Activated T-cell treated with anti-CD3 and anti-CD28 coated beads, Interleukin-2, amount 50 U/mL, for 4 hours (primary cell): ENCODE data around the gene SLC3A2. TPM values are rescaled to one million over a fixed set of nuclear protein-coding genes. Genes with fewer than 3 reads are reported as not detected.
A peak's percentile ranks its signal among the peaks of the same experiment; 100 is the strongest.
"Not testable (repeated sequence)": the region's sequence is repeated elsewhere in the genome, so short reads cannot be mapped to it uniquely, and the experiment has no call there.

ENCODE experiments used
- ATAC-seq, 2 donors: fragments of 200-7000 bp; cut with Tn5 transposase; one replicate each; pipeline ENCODE4 v1.10.0; 2021
- DNase-seq: peaks from one replicate; pipeline ENCODE4 v3.0.0-alpha.2; 2020
- H3K27me3 Mint-ChIP-seq: one replicate; pipeline ENCODE4 v1.8.0; 2021; ENCODE audit warnings: low read depth, mixed read lengths
- H3K36me3 Mint-ChIP-seq: one replicate; pipeline ENCODE4 v1.8.0; 2022; ENCODE audit warnings: mixed read lengths; ENCODE audit not compliant: insufficient read depth
- H3K4me1 Mint-ChIP-seq: one replicate; pipeline ENCODE4 v1.8.0; 2021; ENCODE audit warnings: low read depth, mixed read lengths
- H3K4me3 Mint-ChIP-seq: one replicate; pipeline ENCODE4 v1.8.0; 2021; ENCODE audit warnings: mild to moderate bottlenecking, moderate library complexity, mixed read lengths
- H3K9me3 Mint-ChIP-seq: one replicate; pipeline ENCODE4 v1.8.0; 2021; ENCODE audit warnings: mixed read lengths
- total RNA-seq, 3 donors: library from RNA; stranded (reverse); gene quantifications; one replicate each; pipeline ENCODE4 v1.2.1, GENCODE V29; 2021

SLC3A2 gene
- total RNA-seq, 3 donors from 2014 or later = 580 to 683 (median 586) TPM

GRCh38 chr11:62858201-62858600 is 22.5 kb upstream of the SLC3A2 start:
- peak overlapping the region; percentile 97 for H3K4me3 Mint-ChIP-seq
- peaks cover 24% of the 10 kb centered on the region for H3K36me3 Mint-ChIP-seq
- H3K27me3 Mint-ChIP-seq = no peaks in the 10 kb centered on the region
- peaks cover 38% of the 10 kb centered on the region for H3K4me1 Mint-ChIP-seq
- DNase-seq (no peak), ATAC-seq (no peak)
- no peaks in the 10 kb centered on the region for H3K9me3 Mint-ChIP-seq

GRCh38 chr11:62859281-62859703 is 21.4 kb upstream of the SLC3A2 start:
- H3K9me3 Mint-ChIP-seq, DNase-seq, H3K27me3 Mint-ChIP-seq, ATAC-seq, H3K4me3 Mint-ChIP-seq: not testable (repeated sequence)
- Mint-ChIP-seq H3K36me3 (peaks cover 13% of the 10 kb centered on the region), H3K4me1 (peaks cover 28% of the 10 kb centered on the region)

GRCh38 chr11:62860835-62861563 is 19.7 kb upstream of the SLC3A2 start:
- ATAC-seq = no peak
- Mint-ChIP-seq H3K36me3 (no peaks in the 10 kb centered on the region), H3K4me1 (peaks cover 22% of the 10 kb centered on the region), H3K9me3 (no peaks in the 10 kb centered on the region), H3K4me3 (no peak overlapping the region), H3K27me3 (no peaks in the 10 kb centered on the region)
- DNase-seq = no peak

- H3K4me3 Mint-ChIP-seq, DNase-seq, H3K36me3 Mint-ChIP-seq, H3K27me3 Mint-ChIP-seq, H3K9me3 Mint-ChIP-seq, ATAC-seq: not testable (repeated sequence)
- peaks cover 17% of the 10 kb centered on the region for H3K4me1 Mint-ChIP-seq
These were observed 19.0 kb upstream of the SLC3A2 start for GRCh38 chr11:62861564-62862192.

GRCh38 chr11:62863687-62864335 is 16.9 kb upstream of the SLC3A2 start:
- DNase-seq = no peak
- Mint-ChIP-seq H3K4me3 (no peak overlapping the region), H3K27me3 (no peaks in the 10 kb centered on the region), H3K4me1 (peaks cover 8% of the 10 kb centered on the region), H3K9me3 (no peaks in the 10 kb centered on the region), H3K36me3 (no peaks in the 10 kb centered on the region)
- no peak for ATAC-seq

- Mint-ChIP-seq H3K27me3 (no peaks in the 10 kb centered on the region), H3K9me3 (no peaks in the 10 kb centered on the region), H3K4me1 (peaks cover 6% of the 10 kb centered on the region), H3K36me3 (no peaks in the 10 kb centered on the region), H3K4me3 (no peak overlapping the region)
- ATAC-seq (no peak), DNase-seq (no peak)
These were observed 15.1 kb upstream of the SLC3A2 start for GRCh38 chr11:62865635-62866034.

GRCh38 chr11:62874851-62875250 is 5.8 kb upstream of the SLC3A2 start:
- H3K4me1 Mint-ChIP-seq = peaks cover 7% of the 10 kb centered on the region
- DNase-seq = no peak
- H3K4me3 Mint-ChIP-seq = no peak overlapping the region
- H3K9me3 Mint-ChIP-seq = no peaks in the 10 kb centered on the region
- ATAC-seq = no peak
- H3K36me3 Mint-ChIP-seq = peaks cover 15% of the 10 kb centered on the region
- no peaks in the 10 kb centered on the region for H3K27me3 Mint-ChIP-seq

- no peak overlapping the region for H3K4me3 Mint-ChIP-seq
- DNase-seq (no peak), ATAC-seq (no peak)
- peaks cover 11% of the 10 kb centered on the region for H3K4me1 Mint-ChIP-seq
- peaks cover 18% of the 10 kb centered on the region for H3K36me3 Mint-ChIP-seq
- H3K9me3 Mint-ChIP-seq = no peaks in the 10 kb centered on the region
- H3K27me3 Mint-ChIP-seq = no peaks in the 10 kb centered on the region
These were observed 4.8 kb upstream of the SLC3A2 start for GRCh38 chr11:62875698-62876478.

GRCh38 chr11:62876712-62877111 is 4.0 kb upstream of the SLC3A2 start:
- ATAC-seq (no peak), DNase-seq (no peak)
- H3K27me3 Mint-ChIP-seq = no peaks in the 10 kb centered on the region
- H3K36me3 Mint-ChIP-seq = peaks cover 18% of the 10 kb centered on the region
- H3K4me1 Mint-ChIP-seq = peaks cover 11% of the 10 kb centered on the region
- H3K9me3 Mint-ChIP-seq = no peaks in the 10 kb centered on the region
- H3K4me3 Mint-ChIP-seq = no peak overlapping the region

- Mint-ChIP-seq H3K36me3 (peaks cover 41% of the 10 kb centered on the region), H3K9me3 (no peaks in the 10 kb centered on the region), H3K27me3 (no peaks in the 10 kb centered on the region), H3K4me3 (peak overlapping the region; percentile 99), H3K4me1 (peaks cover 35% of the 10 kb centered on the region)
- no peak for DNase-seq
- no peak for ATAC-seq
These were observed 1.3 kb upstream of the SLC3A2 start for GRCh38 chr11:62879235-62879978.

- ATAC-seq = peak; percentile 15 to 23
- H3K27me3 Mint-ChIP-seq = no peaks in the 10 kb centered on the region
- peak overlapping the region; percentile 99 for H3K4me3 Mint-ChIP-seq
- peaks cover 40% of the 10 kb centered on the region for H3K4me1 Mint-ChIP-seq
- H3K36me3 Mint-ChIP-seq = peaks cover 44% of the 10 kb centered on the region
- no peak for DNase-seq
- no peaks in the 10 kb centered on the region for H3K9me3 Mint-ChIP-seq
These were observed 379 bp upstream of the SLC3A2 start for GRCh38 chr11:62880231-62880802.

- peaks cover 50% of the 10 kb centered on the region for H3K4me1 Mint-ChIP-seq
- H3K36me3 Mint-ChIP-seq = peaks cover 51% of the 10 kb centered on the region
- H3K9me3 Mint-ChIP-seq = no peaks in the 10 kb centered on the region
- ATAC-seq (peak; percentile 69 to 74), DNase-seq (peak; percentile 96)
- no peaks in the 10 kb centered on the region for H3K27me3 Mint-ChIP-seq
- H3K4me3 Mint-ChIP-seq = peak overlapping the region; percentile 99
These were observed 1.1 kb downstream of the SLC3A2 start for GRCh38 chr11:62881579-62882430.

- H3K4me1 Mint-ChIP-seq = peaks cover 53% of the 10 kb centered on the region
- DNase-seq = no peak
- no peaks in the 10 kb centered on the region for H3K27me3 Mint-ChIP-seq
- ATAC-seq = no peak
- no peaks in the 10 kb centered on the region for H3K9me3 Mint-ChIP-seq
- peak overlapping the region; percentile 99 for H3K4me3 Mint-ChIP-seq
- H3K36me3 Mint-ChIP-seq = peaks cover 53% of the 10 kb centered on the region
These were observed 1.7 kb downstream of the SLC3A2 start for GRCh38 chr11:62882431-62882749.
